Upper lobe of left lung (tissue), 6 donors: Measurements from ENCODE around the gene CAT. TPM values are rescaled to one million over a fixed set of nuclear protein-coding genes. Genes with fewer than 3 reads are reported as not detected.
A peak's percentile ranks its signal among the peaks of the same experiment; 100 is the strongest.

Experiments used
- ATAC-seq, 2 donors: fragments of 200-7000 bp; cut with Tn5 transposase; one replicate each; pipeline ENCODE4 v1.9.1; 2022; ENCODE audit warnings: mild to moderate bottlenecking in 2 of 2, moderate library complexity in 2 of 2; ENCODE audit not compliant: low FRiP score in 2 of 2
- DNase-seq, 2 donors: peaks; one replicate each; pipeline ENCODE4 v3.0.0-alpha.2; 2019 to 2020
- H3K27ac ChIP-seq, 4 donors: fragments of 200-600 bp; sonication (generic); one replicate each; pipeline ENCODE4 v1.5.1; 2016 to 2019
- H3K27me3 ChIP-seq, 4 donors: fragments of 200-600 bp; sonication (generic); one replicate each; pipeline ENCODE4 v1.5.1; 2017 to 2019
- H3K36me3 ChIP-seq, 4 donors: fragments of 200-600 bp; sonication (generic); one replicate each; pipeline ENCODE4 v1.5.1; 2016 to 2019
- H3K4me1 ChIP-seq, 4 donors: fragments of 200-600 bp; sonication (generic); one replicate each; pipeline ENCODE4 v1.5.1; 2018 to 2019
- H3K4me3 ChIP-seq, 4 donors: fragments of 200-600 bp; sonication (generic); one replicate each; pipeline ENCODE4 v1.5.1; 2017 to 2019; ENCODE audit warnings: mild to moderate bottlenecking in 2 of 4, moderate library complexity in 1 of 4
- H3K9me3 ChIP-seq, 4 donors: fragments of 200-600 bp; sonication (generic); one replicate each; pipeline ENCODE4 v1.5.1; 2018 to 2019
- CTCF ChIP-seq, 6 experiments: fragments of 450-650 bp in 4 of 6; fragments of 200-600 bp in 2 of 6; sonication (generic) in 2 of 6; IDR thresholded peaks; one replicate each; pipeline ENCODE4 v1.5.1; 2016 to 2019; ENCODE audit warnings: antibody characterized with exemption in 6 of 6
- EP300 ChIP-seq, 4 donors: sonication (generic); formaldehyde crosslinking; IDR thresholded peaks; one replicate each; pipeline ENCODE4 v1.5.1; 2017; ENCODE audit warnings: antibody characterized with exemption in 4 of 4, control low read depth in 2 of 4
- POLR2A ChIP-seq, 4 donors: fragments of 450-650 bp; IDR thresholded peaks; one replicate each; pipeline ENCODE4 v1.5.1; 2016 to 2017; ENCODE audit warnings: antibody characterized with exemption in 4 of 4, mild to moderate bottlenecking in 2 of 4
- POLR2AphosphoS5 ChIP-seq, 2 donors: sonication (generic); formaldehyde crosslinking; IDR thresholded peaks; one replicate each; pipeline ENCODE4 v1.5.1; 2017; ENCODE audit warnings: antibody characterized with exemption in 2 of 2
- WGBS, 2 donors: methylation state at CpG; one replicate each; pipeline ENCODE4 v1.1.5; 2017 to 2018; 5-methylcytosine and 5-hydroxymethylcytosine counted together
- total RNA-seq, 6 donors: library from RNA; depleted of rRNA in 4 of 6; stranded (reverse); fragments of >200 nt in 4 of 6; gene quantifications; one replicate each; pipeline versions ENCODE4 v1.1.0 to v1.2.1, GENCODE V29; 2016 to 2021
- donor health status: DM: no; HTN: no; CAD: no; lungs with moderate emphysema.
- donor health status: DM: no; HTN: yes; CAD: no; lungs with severe emphysema.

The CAT gene
- total RNA-seq, 6 donors from 2014 or later = 133 to 380 (median 185) TPM

GRCh38 chr11:34397811-34398210 lies 40.9 kb upstream of the CAT start:
- no peak for TF ChIP-seq CTCF (IDR thresholded peaks at IDR 0.05)
- no peak for TF ChIP-seq EP300 (IDR thresholded peaks at IDR 0.05)
- TF ChIP-seq POLR2A (IDR thresholded peaks at IDR 0.05) = no peak
- no peak for TF ChIP-seq POLR2AphosphoS5 (IDR thresholded peaks at IDR 0.05)
- peaks cover 0 to 12% (median 8%) of the 10 kb centered on the region in 4 donors for H3K9me3 ChIP-seq
- ATAC-seq (no peak), DNase-seq (no peak)
- H3K27ac ChIP-seq = no peak overlapping the region
- no peaks in the 10 kb centered on the region for H3K27me3 ChIP-seq
- 78 to 90% methylated on average over 2 of the region's 2 CpGs for WGBS, 2 donors
- H3K4me3 ChIP-seq = no peak overlapping the region
- H3K4me1 ChIP-seq = no peaks in the 10 kb centered on the region
- H3K36me3 ChIP-seq = no peaks in the 10 kb centered on the region

- H3K9me3 ChIP-seq = no peaks in the 10 kb centered on the region
- TF ChIP-seq EP300 (IDR thresholded peaks at IDR 0.05) = no peak
- no peak for TF ChIP-seq POLR2AphosphoS5 (IDR thresholded peaks at IDR 0.05)
- no peak for TF ChIP-seq POLR2A (IDR thresholded peaks at IDR 0.05)
- TF ChIP-seq CTCF (IDR thresholded peaks at IDR 0.05) = no peak
- H3K4me3 ChIP-seq = no peak overlapping the region
- no peaks in the 10 kb centered on the region for H3K4me1 ChIP-seq
- no peaks in the 10 kb centered on the region for H3K27me3 ChIP-seq
- ATAC-seq = no peak
- WGBS, 2 donors = 62 to 74% methylated on average over 4 of the region's 4 CpGs
- H3K27ac ChIP-seq = no peak overlapping the region
- no peak for DNase-seq
- no peaks in the 10 kb centered on the region for H3K36me3 ChIP-seq
Measured at GRCh38 chr11:34403431-34403830, 35.3 kb upstream of the CAT start.

GRCh38 chr11:34404280-34404679 lies 34.5 kb upstream of the CAT start:
- Histone ChIP-seq H3K9me3 (no peaks in the 10 kb centered on the region), H3K4me3 (no peak overlapping the region), H3K27me3 (no peaks in the 10 kb centered on the region), H3K36me3 (no peaks in the 10 kb centered on the region), H3K4me1 (no peaks in the 10 kb centered on the region), H3K27ac (no peak overlapping the region)
- no peak for DNase-seq
- WGBS, 2 donors = 86 to 92% methylated on average over 6 of the region's 6 CpGs
- TF ChIP-seq CTCF (IDR thresholded peaks at IDR 0.05) (no peak), EP300 (IDR thresholded peaks at IDR 0.05) (no peak), POLR2AphosphoS5 (IDR thresholded peaks at IDR 0.05) (no peak), POLR2A (IDR thresholded peaks at IDR 0.05) (no peak)
- ATAC-seq = no peak

GRCh38 chr11:34405079-34405858 lies 33.5 kb upstream of the CAT start:
- no peaks in the 10 kb centered on the region for H3K27me3 ChIP-seq
- no peaks in the 10 kb centered on the region for H3K36me3 ChIP-seq
- ATAC-seq (peak in 1 of 2 donors; percentile 70), DNase-seq (no peak)
- WGBS, 2 donors = 52 to 64% methylated on average over 5 to 7 of the region's 7 CpGs
- H3K4me3 ChIP-seq = peak overlapping the region in 1 of 4 donors; percentile 16
- TF ChIP-seq POLR2AphosphoS5 (IDR thresholded peaks at IDR 0.05) (no peak), EP300 (IDR thresholded peaks at IDR 0.05) (no peak), POLR2A (IDR thresholded peaks at IDR 0.05) (no peak), CTCF (IDR thresholded peaks at IDR 0.05) (no peak)
- H3K4me1 ChIP-seq = no peaks in the 10 kb centered on the region
- no peak overlapping the region for H3K27ac ChIP-seq
- H3K9me3 ChIP-seq = no peaks in the 10 kb centered on the region

GRCh38 chr11:34406413-34406812 lies 32.3 kb upstream of the CAT start:
- Histone ChIP-seq H3K4me1 (no peaks in the 10 kb centered on the region), H3K9me3 (no peaks in the 10 kb centered on the region), H3K36me3 (no peaks in the 10 kb centered on the region), H3K27ac (no peak overlapping the region), H3K27me3 (no peaks in the 10 kb centered on the region), H3K4me3 (no peak overlapping the region)
- ATAC-seq = no peak
- WGBS, 2 donors = 77% methylated on average over 3 of the region's 3 CpGs
- DNase-seq = no peak
- no peak for TF ChIP-seq POLR2AphosphoS5 (IDR thresholded peaks at IDR 0.05)
- no peak for TF ChIP-seq CTCF (IDR thresholded peaks at IDR 0.05)
- TF ChIP-seq POLR2A (IDR thresholded peaks at IDR 0.05) = no peak
- TF ChIP-seq EP300 (IDR thresholded peaks at IDR 0.05) = no peak
